H1 (cell line): ENCODE measurements around the gene XPNPEP1. TPM values are rescaled to one million over a fixed set of nuclear protein-coding genes. Genes with fewer than 3 reads are reported as not detected.
A peak's percentile ranks its signal among the peaks of the same experiment; 100 is the strongest.

ENCODE experiments used
- CTCF ChIA-PET: fragments of 300-600 bp; sonication (Branson Sonifier 250); formaldehyde crosslinking; loops from one replicate; lab custom pipeline; 2021; ENCODE audit not compliant: partially characterized antibody; lab: Charles Lee
- POLR2A ChIA-PET: fragments of 300-600 bp; sonication (Branson Sonifier 250); formaldehyde crosslinking; loops from one replicate; lab custom pipeline; 2021; ENCODE audit warnings: inconsistent platforms; ENCODE audit not compliant: partially characterized antibody; lab: Charles Lee
- DNase-seq, 2 experiments: peaks; one replicate each; pipeline versions ENCODE4 v3.0.0 to v3.0.0-alpha.2; 2010 to 2022; ENCODE audit warnings: low spot score in 2 of 2, low read depth in 1 of 2, mixed read lengths in 1 of 2
- FAIRE-seq: peaks from 2 replicates; lab custom pipeline; 2011; peaks lifted over from hg19 to GRCh38; lab: Jason Lieb, UNC
- H2AFZ ChIP-seq: 2 replicates; pipeline ENCODE4 v1.8.1; 2012; ENCODE audit warnings: low read length, inconsistent platforms
- H2AK5ac ChIP-seq: 2 replicates; pipeline ENCODE4 v1.6.1; 2013; ENCODE audit warnings: low read depth, low read length
- H2BK120ac ChIP-seq: replicated peaks from 2 replicates; pipeline ENCODE3; 2013; ENCODE audit warnings: low read depth, low read length, inconsistent platforms
- H2BK12ac ChIP-seq: 2 replicates; pipeline ENCODE4 v1.6.1; 2013; ENCODE audit warnings: low read depth, low read length
- H2BK15ac ChIP-seq: 2 replicates; pipeline ENCODE4 v1.6.1; 2013; ENCODE audit warnings: low read length
- H2BK20ac ChIP-seq: 2 replicates; pipeline ENCODE4 v1.6.1; 2013; ENCODE audit warnings: low read length
- H2BK5ac ChIP-seq: 2 replicates; pipeline ENCODE4 v1.6.1; 2013; ENCODE audit warnings: low read depth, low read length
- H3K14ac ChIP-seq: 2 replicates; pipeline ENCODE4 v1.6.1; 2013; ENCODE audit warnings: inconsistent platforms; ENCODE audit not compliant: insufficient read length
- H3K18ac ChIP-seq: 2 replicates; pipeline ENCODE4 v1.6.1; 2013; ENCODE audit warnings: low read length; ENCODE audit errors: extremely low read depth
- H3K23ac ChIP-seq: 2 replicates; pipeline ENCODE4 v1.6.1; 2013; ENCODE audit warnings: inconsistent platforms; ENCODE audit not compliant: insufficient read length
- H3K23me2 ChIP-seq: 2 replicates; pipeline ENCODE4 v1.6.1; 2013; ENCODE audit warnings: low read depth, low read length
- H3K27ac ChIP-seq: 2 replicates; pipeline ENCODE4 v1.6.1; 2011; ENCODE audit warnings: low read depth, low read length, inconsistent platforms
- H3K27me3 ChIP-seq, 4 experiments: replicated peaks in 1 of 4; 1 replicate in 1 of 4; 2 replicates in 3 of 4; pipeline versions ENCODE4 v1.6.1 to v1.8.1; 2011 to 2013; ENCODE audit warnings: low read length in 3 of 4, mild to moderate bottlenecking in 3 of 4, inconsistent platforms in 2 of 4, mixed read lengths in 2 of 4, moderate library complexity in 1 of 4; ENCODE audit not compliant: control insufficient read depth in 3 of 4, insufficient read depth in 3 of 4; ENCODE audit errors: extremely low read depth in 1 of 4
- H3K36me3 ChIP-seq, 4 experiments: 2 replicates each; pipeline versions ENCODE4 v1.6.1 to v1.8.1; 2011 to 2013; ENCODE audit warnings: mild to moderate bottlenecking in 4 of 4, low read length in 3 of 4, moderate library complexity in 2 of 4, control low read depth in 1 of 4, inconsistent platforms in 1 of 4; ENCODE audit not compliant: insufficient read depth in 4 of 4, control insufficient read depth in 2 of 4
- H3K4ac ChIP-seq: replicated peaks from 2 replicates; pipeline ENCODE3; 2013; ENCODE audit warnings: low read length, low read depth, mixed read lengths, inconsistent platforms; ENCODE audit not compliant: insufficient read length
- H3K4me1 ChIP-seq, 4 experiments: replicated peaks in 1 of 4; 1 replicate in 1 of 4; 2 replicates in 3 of 4; pipeline versions ENCODE4 v1.6.1 to v1.8.1; 2011 to 2013; ENCODE audit warnings: low read length in 3 of 4, inconsistent platforms in 2 of 4, mixed read lengths in 1 of 4; ENCODE audit not compliant: insufficient read depth in 4 of 4, control insufficient read depth in 3 of 4
- H3K4me2 ChIP-seq, 2 experiments: 2 replicates each; pipeline versions ENCODE4 v1.6.1 to v1.8.1; 2011 to 2013; ENCODE audit warnings: low read depth in 2 of 2, low read length in 2 of 2, control low read depth in 1 of 2, inconsistent platforms in 1 of 2, mild to moderate bottlenecking in 1 of 2; ENCODE audit not compliant: insufficient read depth in 1 of 2
- H3K4me3 ChIP-seq, 4 experiments: fragments of 200-600, 300-600 bp in 1 of 4; sonication (generic), shearing (Covaris generic), sonication (Bioruptor Twin) in 1 of 4; 2 replicates each; pipeline versions ENCODE4 v1.5.1 to v1.8.1; 2011 to 2016; ENCODE audit warnings: low read length in 4 of 4, low read depth in 3 of 4, control low read depth in 2 of 4, inconsistent platforms in 2 of 4, mild to moderate bottlenecking in 2 of 4, mixed read lengths in 1 of 4, moderate library complexity in 1 of 4; ENCODE audit not compliant: insufficient read depth in 2 of 4; ENCODE audit errors: extremely low read depth in 1 of 4
- H3K56ac ChIP-seq: replicated peaks from 2 replicates; pipeline ENCODE3; 2013; ENCODE audit warnings: low read depth, mild to moderate bottlenecking, mixed read lengths, low read length, inconsistent platforms; ENCODE audit not compliant: insufficient read length
- H3K79me1 ChIP-seq: 2 replicates; pipeline ENCODE4 v1.6.1; 2013; ENCODE audit warnings: low read depth, low read length, control low read depth
- H3K79me2 ChIP-seq, 2 experiments: 2 replicates each; pipeline versions ENCODE4 v1.6.1 to v1.8.1; 2012 to 2013; ENCODE audit warnings: low read length in 2 of 2, mild to moderate bottlenecking in 2 of 2, inconsistent platforms in 1 of 2; ENCODE audit not compliant: insufficient read depth in 2 of 2, control insufficient read depth in 1 of 2
- H3K9ac ChIP-seq, 4 experiments: replicated peaks in 1 of 4; 1 replicate in 1 of 4; 2 replicates in 3 of 4; pipeline versions ENCODE4 v1.6.1 to v1.8.1; 2011 to 2013; ENCODE audit warnings: low read depth in 3 of 4, low read length in 3 of 4, control low read depth in 2 of 4, mild to moderate bottlenecking in 2 of 4, moderate library complexity in 2 of 4, inconsistent platforms in 1 of 4; ENCODE audit errors: extremely low read depth in 1 of 4
- H3K9me3 ChIP-seq, 2 experiments: 2 replicates each; pipeline versions ENCODE4 v1.6.1 to v1.8.1; 2012 to 2013; ENCODE audit warnings: mild to moderate bottlenecking in 2 of 2, moderate library complexity in 2 of 2, control low read depth in 1 of 2, inconsistent platforms in 1 of 2, low read depth in 1 of 2, low read length in 1 of 2, mixed read lengths in 1 of 2; ENCODE audit not compliant: insufficient read depth in 2 of 2
- H4K20me1 ChIP-seq, 2 experiments: replicated peaks in 1 of 2; 2 replicates each; pipeline versions ENCODE3 to v1.8.1; 2011 to 2013; ENCODE audit warnings: inconsistent platforms in 2 of 2, low read length in 2 of 2, mild to moderate bottlenecking in 1 of 2; ENCODE audit not compliant: insufficient read depth in 2 of 2, control insufficient read depth in 1 of 2
- H4K5ac ChIP-seq: 2 replicates; pipeline ENCODE4 v1.6.1; 2013; ENCODE audit warnings: low read length, low read depth, mixed read lengths, inconsistent platforms; ENCODE audit not compliant: insufficient read length
- H4K8ac ChIP-seq: 2 replicates; pipeline ENCODE4 v1.8.0; 2013; ENCODE audit warnings: mild to moderate bottlenecking, moderate library complexity, low read length, inconsistent platforms; ENCODE audit not compliant: insufficient read depth; ENCODE audit errors: extremely low read depth
- H4K91ac ChIP-seq: replicated peaks from 2 replicates; pipeline ENCODE3; 2013; ENCODE audit warnings: low read length, mixed read lengths, inconsistent platforms; ENCODE audit not compliant: insufficient read length
- ASH2L ChIP-seq: fragments of 200-600, 300-600 bp; sonication (generic); IDR thresholded peaks from one replicate; pipeline ENCODE4 v1.7.1; 2017; ENCODE audit warnings: low read length
- BCL11A ChIP-seq, 2 experiments: IDR thresholded peaks; one replicate each; pipeline ENCODE4 v1.6.1; 2011; ENCODE audit warnings: low read depth in 2 of 2, low read length in 2 of 2, mild to moderate bottlenecking in 2 of 2
- EGR1 ChIP-seq: IDR thresholded peaks from 2 replicates; pipeline ENCODE4 v1.6.1; 2011; ENCODE audit warnings: low read depth, low read length, borderline replicate concordance
- GTF2F1 ChIP-seq: IDR thresholded peaks from 2 replicates; pipeline ENCODE4 v1.6.1; 2012; ENCODE audit warnings: low read depth, low read length, improper control_type of control experiment, borderline replicate concordance
- HDAC6 ChIP-seq: IDR thresholded peaks from one replicate; pipeline ENCODE4 v1.7.1; 2012; ENCODE audit warnings: low read depth, mild to moderate bottlenecking, inconsistent platforms, low read length, moderate library complexity
- KDM4A ChIP-seq: IDR thresholded peaks from one replicate; pipeline ENCODE4 v1.7.1; 2012; ENCODE audit warnings: low read depth, mild to moderate bottlenecking, moderate library complexity, low read length, inconsistent platforms; ENCODE audit not compliant: severe bottlenecking
- MAFK ChIP-seq: IDR thresholded peaks from 2 replicates; pipeline ENCODE4 v1.6.1; 2012; ENCODE audit warnings: low read depth, mild to moderate bottlenecking, improper control_type of control experiment, low read length
- NANOG ChIP-seq: IDR thresholded peaks from 2 replicates; pipeline ENCODE4 v1.6.1; 2011; ENCODE audit warnings: low read length, low read depth, mild to moderate bottlenecking, inconsistent platforms; ENCODE audit not compliant: insufficient read depth, poor library complexity, severe bottlenecking
- POLR2A ChIP-seq, 2 experiments: IDR thresholded peaks; 1 replicate in 1 of 2; 2 replicates in 1 of 2; pipeline ENCODE4 v1.6.1; 2011; ENCODE audit warnings: low read depth in 2 of 2, low read length in 2 of 2, mild to moderate bottlenecking in 2 of 2; ENCODE audit errors: control extremely low read depth in 1 of 2
- POLR2AphosphoS5 ChIP-seq: IDR thresholded peaks from 2 replicates; pipeline ENCODE4 v1.6.1; 2011; ENCODE audit warnings: low read depth, low read length
- POU5F1 ChIP-seq: IDR thresholded peaks from 2 replicates; pipeline ENCODE4 v1.6.1; 2011; ENCODE audit warnings: low read depth, mild to moderate bottlenecking, low read length, moderate library complexity
- RFX5 ChIP-seq: IDR thresholded peaks from 2 replicates; pipeline ENCODE4 v1.6.1; 2011; ENCODE audit warnings: low read depth, low read length, improper control_type of control experiment, borderline replicate concordance
- TBP ChIP-seq: IDR thresholded peaks from 2 replicates; pipeline ENCODE4 v1.6.1; 2011; ENCODE audit warnings: low read depth, low read length, improper control_type of control experiment
- polyA plus RNA-seq, 7 experiments: library from polyadenylated mRNA; depleted of rRNA in 3 of 7; stranded (reverse) in 5 of 7; unstranded in 2 of 7; fragments of >200 nt in 5 of 7; fragments of 200-250 nt in 2 of 7; gene quantifications; 1 replicate in 5 of 7; 2 replicates in 1 of 7; 4 replicates in 1 of 7; pipeline versions ENCODE4 v1.2.1 to v1.2.3, GENCODE V29; 2011 to 2013; ENCODE audit warnings: missing spikeins in 2 of 7, mixed read lengths in 2 of 7
- total RNA-seq: library from RNA; stranded (reverse); fragmentation: NEBNext Ultra II Directional; extraction: Animal tissue kit (Norgen Biotek cat#: 25700); gene quantifications from 2 replicates; pipeline ENCODE4 v1.2.1, GENCODE V29; 2021
- TF ChIP-seq, protein P1 (sequence below), 3 experiments: IDR thresholded peaks; 1 replicate in 2 of 3; 2 replicates in 1 of 3; pipeline versions ENCODE4 v1.5.1 to v1.6.1; 2011; ENCODE audit warnings: low read length in 3 of 3, mild to moderate bottlenecking in 3 of 3, inconsistent platforms in 2 of 3, low read depth in 1 of 3, moderate library complexity in 1 of 3; ENCODE audit not compliant: insufficient read depth in 1 of 3; ENCODE audit errors: control extremely low read depth in 1 of 3

XPNPEP1 gene
- total and polyA plus RNA-seq, 2 of the 8 experiments (the other 6 are each of a cell fraction or from before 2014, with no cell fraction given) = 61.1 to 201 TPM

GRCh38 chr10:109967739-109968088, 44.4 kb upstream of the XPNPEP1 start:
- Histone ChIP-seq H2BK12ac (no peak overlapping the region), H3K4me1 (peaks cover 0 to 15% (median 3%) of the 10 kb centered on the region in 4 experiments; a peak in 4 of 7 replicates), H2BK15ac (no peak overlapping the region), H3K36me3 (no peaks in the 10 kb centered on the region), H4K8ac (no peak overlapping the region), H3K79me1 (no peaks in the 10 kb centered on the region), H3K23me2 (no peaks in the 10 kb centered on the region), H3K56ac (no peak overlapping the region), H3K9me3 (no peaks in the 10 kb centered on the region), H3K18ac (no peak overlapping the region), H3K9ac (no peak overlapping the region), H3K27me3 (no peaks in the 10 kb centered on the region), H2BK5ac (no peak overlapping the region), H4K5ac (no peak overlapping the region), H2AFZ (peak overlapping the region; percentile 77; the same call in 1 of the 2 replicates), H3K23ac (no peak overlapping the region), H3K14ac (no peak overlapping the region), H2BK20ac (no peak overlapping the region), H2BK120ac (no peak overlapping the region), H2AK5ac (no peak overlapping the region), H4K91ac (no peak overlapping the region), H3K79me2 (no peaks in the 10 kb centered on the region), H3K4me3 (no peak overlapping the region), H3K4ac (no peak overlapping the region), H3K27ac (no peak overlapping the region), H3K4me2 (no peak overlapping the region), H4K20me1 (no peaks in the 10 kb centered on the region)
- DNase-seq = no peak
- FAIRE-seq = no peak
- ChIA-PET POLR2A (interaction anchor here (1.3 kb wide), 1 partner anchor 10 kb away, joined by 3 read pairs; no protein-coding TSS in a partner anchor), CTCF (interaction anchor here (1.0 to 3.5 kb wide), 7 partner anchors 9 to 84 kb away, joined by 3 to 28 read pairs (median 4); no protein-coding TSS in a partner anchor)
- no peak for TF ChIP-seq BCL11A (IDR thresholded peaks at IDR 0.05; ENCODE audit: low read depth in 2 of 2, low read length in 2 of 2)
- TF ChIP-seq TBP = no peak
- no peak for TF ChIP-seq POLR2AphosphoS5
- TF ChIP-seq HDAC6 = no peak
- no peak for TF ChIP-seq KDM4A
- TF ChIP-seq GTF2F1 = no peak
- TF ChIP-seq, protein P1, sequence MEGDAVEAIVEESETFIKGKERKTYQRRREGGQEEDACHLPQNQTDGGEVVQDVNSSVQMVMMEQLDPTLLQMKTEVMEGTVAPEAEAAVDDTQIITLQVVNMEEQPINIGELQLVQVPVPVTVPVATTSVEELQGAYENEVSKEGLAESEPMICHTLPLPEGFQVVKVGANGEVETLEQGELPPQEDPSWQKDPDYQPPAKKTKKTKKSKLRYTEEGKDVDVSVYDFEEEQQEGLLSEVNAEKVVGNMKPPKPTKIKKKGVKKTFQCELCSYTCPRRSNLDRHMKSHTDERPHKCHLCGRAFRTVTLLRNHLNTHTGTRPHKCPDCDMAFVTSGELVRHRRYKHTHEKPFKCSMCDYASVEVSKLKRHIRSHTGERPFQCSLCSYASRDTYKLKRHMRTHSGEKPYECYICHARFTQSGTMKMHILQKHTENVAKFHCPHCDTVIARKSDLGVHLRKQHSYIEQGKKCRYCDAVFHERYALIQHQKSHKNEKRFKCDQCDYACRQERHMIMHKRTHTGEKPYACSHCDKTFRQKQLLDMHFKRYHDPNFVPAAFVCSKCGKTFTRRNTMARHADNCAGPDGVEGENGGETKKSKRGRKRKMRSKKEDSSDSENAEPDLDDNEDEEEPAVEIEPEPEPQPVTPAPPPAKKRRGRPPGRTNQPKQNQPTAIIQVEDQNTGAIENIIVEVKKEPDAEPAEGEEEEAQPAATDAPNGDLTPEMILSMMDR (IDR thresholded peaks at IDR 0.05; ENCODE audit: control extremely low read depth in 1 of 3, insufficient read depth in 1 of 3, low read depth in 1 of 3, low read length in 3 of 3) = no peak
- TF ChIP-seq POU5F1 = no peak
- no peak for TF ChIP-seq POLR2A (IDR thresholded peaks at IDR 0.05; ENCODE audit: control extremely low read depth in 1 of 2, low read depth in 2 of 2, low read length in 2 of 2)
- no peak for TF ChIP-seq RFX5
- no peak for TF ChIP-seq MAFK
- no peak for TF ChIP-seq ASH2L
- TF ChIP-seq NANOG = no peak
- no peak for TF ChIP-seq EGR1
